Measurements from ENCODE around the gene MAMDC4. TPM values are rescaled to one million over a fixed set of nuclear protein-coding genes. Genes with fewer than 3 reads are reported as not detected.

The MAMDC4 gene
- total and polyA plus RNA-seq, 2 of the 13 experiments (the other 11 are each of a cell fraction or from before 2014, with no cell fraction given) = 6.0 to 6.8 TPM

DNA sequence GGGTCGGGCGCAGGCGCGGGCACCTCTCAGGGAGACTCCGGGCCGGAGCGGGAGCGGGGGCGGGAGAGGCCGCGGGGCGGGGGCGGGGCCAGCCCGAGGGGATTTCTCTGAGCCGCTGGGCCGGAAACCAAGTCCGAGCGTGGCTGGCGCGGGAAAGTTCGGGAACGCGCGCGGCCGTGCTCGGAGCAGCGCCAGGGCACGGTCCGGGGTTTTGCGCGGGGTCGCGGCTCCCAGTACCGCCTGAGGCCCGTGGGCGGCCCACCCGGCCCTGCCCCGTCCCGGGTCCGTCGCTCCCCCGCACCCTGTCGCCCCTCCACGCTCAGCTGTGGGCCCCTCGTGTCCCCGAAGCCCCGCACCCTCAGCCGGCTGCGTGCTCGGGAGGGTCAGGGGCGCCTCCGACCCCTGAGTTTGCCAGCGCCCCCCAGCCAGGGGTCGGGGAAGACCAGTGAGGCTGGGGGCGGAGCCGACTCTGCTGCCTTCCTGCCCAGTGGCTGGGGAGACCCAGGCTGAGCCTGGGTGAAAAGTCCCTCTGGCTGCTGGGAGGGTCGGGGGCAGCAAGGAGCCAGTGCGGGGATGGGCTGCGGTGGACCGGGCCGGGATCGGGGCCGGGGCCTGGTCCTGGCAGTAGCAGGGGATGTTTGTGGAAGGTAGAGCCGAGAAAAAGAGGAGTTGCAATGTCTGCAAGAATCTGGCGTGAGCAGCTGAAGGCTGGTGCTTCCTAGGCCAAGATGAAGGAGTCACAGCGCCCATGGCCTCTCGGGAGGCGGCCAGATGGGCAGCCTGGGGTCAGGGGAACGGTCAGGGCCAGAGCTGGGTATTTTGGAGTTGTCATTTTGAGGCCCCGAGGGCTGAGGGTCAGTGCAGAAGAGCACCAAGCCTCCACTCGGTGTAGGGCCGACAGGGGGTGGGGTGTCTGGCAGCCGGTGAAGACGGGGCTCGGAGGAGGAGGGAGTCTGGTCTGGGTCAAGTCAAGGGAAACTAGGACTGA, 34.8 kb downstream of the MAMDC4 start (continued):
- TF ChIP-seq ZFP41 (CRISPR knock-in tag; IDR thresholded peaks at IDR 0.05; ENCODE audit: borderline replicate concordance) = 0 out of 2 replicates have a peak, but pooled peaks have one; percentile 22
- no peak for TF ChIP-seq PTBP1 (IDR thresholded peaks at IDR 0.05; ENCODE audit: low read depth, low read length, poor library complexity, severe bottlenecking)
- TF ChIP-seq, protein P1, sequence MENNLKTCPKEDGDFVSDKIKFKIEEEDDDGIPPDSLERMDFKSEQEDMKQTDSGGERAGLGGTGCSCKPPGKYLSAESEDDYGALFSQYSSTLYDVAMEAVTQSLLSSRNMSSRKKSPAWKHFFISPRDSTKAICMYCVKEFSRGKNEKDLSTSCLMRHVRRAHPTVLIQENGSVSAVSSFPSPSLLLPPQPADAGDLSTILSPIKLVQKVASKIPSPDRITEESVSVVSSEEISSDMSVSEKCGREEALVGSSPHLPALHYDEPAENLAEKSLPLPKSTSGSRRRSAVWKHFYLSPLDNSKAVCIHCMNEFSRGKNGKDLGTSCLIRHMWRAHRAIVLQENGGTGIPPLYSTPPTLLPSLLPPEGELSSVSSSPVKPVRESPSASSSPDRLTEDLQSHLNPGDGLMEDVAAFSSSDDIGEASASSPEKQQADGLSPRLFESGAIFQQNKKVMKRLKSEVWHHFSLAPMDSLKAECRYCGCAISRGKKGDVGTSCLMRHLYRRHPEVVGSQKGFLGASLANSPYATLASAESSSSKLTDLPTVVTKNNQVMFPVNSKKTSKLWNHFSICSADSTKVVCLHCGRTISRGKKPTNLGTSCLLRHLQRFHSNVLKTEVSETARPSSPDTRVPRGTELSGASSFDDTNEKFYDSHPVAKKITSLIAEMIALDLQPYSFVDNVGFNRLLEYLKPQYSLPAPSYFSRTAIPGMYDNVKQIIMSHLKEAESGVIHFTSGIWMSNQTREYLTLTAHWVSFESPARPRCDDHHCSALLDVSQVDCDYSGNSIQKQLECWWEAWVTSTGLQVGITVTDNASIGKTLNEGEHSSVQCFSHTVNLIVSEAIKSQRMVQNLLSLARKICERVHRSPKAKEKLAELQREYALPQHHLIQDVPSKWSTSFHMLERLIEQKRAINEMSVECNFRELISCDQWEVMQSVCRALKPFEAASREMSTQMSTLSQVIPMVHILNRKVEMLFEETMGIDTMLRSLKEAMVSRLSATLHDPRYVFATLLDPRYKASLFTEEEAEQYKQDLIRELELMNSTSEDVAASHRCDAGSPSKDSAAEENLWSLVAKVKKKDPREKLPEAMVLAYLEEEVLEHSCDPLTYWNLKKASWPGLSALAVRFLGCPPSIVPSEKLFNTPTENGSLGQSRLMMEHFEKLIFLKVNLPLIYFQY (CRISPR knock-in tag; IDR thresholded peaks at IDR 0.05; ENCODE audit: borderline replicate concordance) = no peak
- TF ChIP-seq NFIC (IDR thresholded peaks at IDR 0.05; ENCODE audit: low read length) = no peak
- TF ChIP-seq, protein P2, sequence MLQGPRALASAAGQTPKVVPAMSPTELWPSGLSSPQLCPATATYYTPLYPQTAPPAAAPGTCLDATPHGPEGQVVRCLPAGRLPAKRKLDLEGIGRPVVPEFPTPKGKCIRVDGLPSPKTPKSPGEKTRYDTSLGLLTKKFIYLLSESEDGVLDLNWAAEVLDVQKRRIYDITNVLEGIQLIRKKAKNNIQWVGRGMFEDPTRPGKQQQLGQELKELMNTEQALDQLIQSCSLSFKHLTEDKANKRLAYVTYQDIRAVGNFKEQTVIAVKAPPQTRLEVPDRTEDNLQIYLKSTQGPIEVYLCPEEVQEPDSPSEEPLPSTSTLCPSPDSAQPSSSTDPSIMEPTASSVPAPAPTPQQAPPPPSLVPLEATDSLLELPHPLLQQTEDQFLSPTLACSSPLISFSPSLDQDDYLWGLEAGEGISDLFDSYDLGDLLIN (CRISPR knock-in tag; IDR thresholded peaks at IDR 0.05; ENCODE audit: borderline replicate concordance) = no peak
- TF ChIP-seq ZNF446 (CRISPR knock-in tag; IDR thresholded peaks at IDR 0.05) = no peak; the same call in 1 of the 2 replicates
- no peak for TF ChIP-seq ZNF709 (CRISPR knock-in tag; IDR thresholded peaks at IDR 0.05)
- TF ChIP-seq FOXA3 (CRISPR knock-in tag; IDR thresholded peaks at IDR 0.05) = no peak
- TF ChIP-seq RFX3 (CRISPR knock-in tag; IDR thresholded peaks at IDR 0.05) = no peak
- no peak for TF ChIP-seq MZF1 (CRISPR knock-in tag; IDR thresholded peaks at IDR 0.05; ENCODE audit: borderline replicate concordance)
- TF ChIP-seq KLF6 (CRISPR knock-in tag; IDR thresholded peaks at IDR 0.05) = no peak
- TF ChIP-seq SMYD3 (CRISPR knock-in tag; IDR thresholded peaks at IDR 0.05) = peak; percentile 55; the same call in 1 of the 2 replicates
- no peak for TF ChIP-seq PITX1 (CRISPR knock-in tag; IDR thresholded peaks at IDR 0.05)
- TF ChIP-seq ZSCAN29 (CRISPR knock-in tag; conservative IDR thresholded peaks at IDR 0.05) = 0 out of 2 replicates have a peak, but pooled peaks have one; percentile 25
- TF ChIP-seq ZNF747 (CRISPR knock-in tag; IDR thresholded peaks at IDR 0.05; ENCODE audit: borderline replicate concordance) = no peak
- no peak for TF ChIP-seq NFRKB (IDR thresholded peaks at IDR 0.05)
- TF ChIP-seq KAT2B (IDR thresholded peaks at IDR 0.05; ENCODE audit: borderline replicate concordance, low read depth, low read length) = no peak
- TF ChIP-seq HNRNPL (IDR thresholded peaks at IDR 0.05; ENCODE audit: low read depth, low read length) = no peak
- TF ChIP-seq ZNF430 (CRISPR knock-in tag; IDR thresholded peaks at IDR 0.05) = no peak; the same call in 1 of the 2 replicates
- peak; percentile 40; the same call in 1 of the 2 replicates for TF ChIP-seq YEATS2 (CRISPR knock-in tag; IDR thresholded peaks at IDR 0.05; ENCODE audit: borderline replicate concordance)
- TF ChIP-seq SALL2 (CRISPR knock-in tag; IDR thresholded peaks at IDR 0.05) = no peak
- TF ChIP-seq ARNT (IDR thresholded peaks at IDR 0.05) = no peak
